ENCODE results near the gene TMEM220. TPM values are rescaled to one million over a fixed set of nuclear protein-coding genes. Genes with fewer than 3 reads are reported as not detected.

The TMEM220 gene
- total and polyA plus RNA-seq, 9 of the 15 experiments (the other 6 are each of a cell fraction or from before 2014, with no cell fraction given): not detected

GRCh38 chr17:10697092-10698081 is 32.4 kb downstream of the TMEM220 start, which contains the start of the genes ADPRM and SCO1 (continued):
- no peak for TF ChIP-seq SMAD3 (CRISPR knock-in tag; conservative IDR thresholded peaks at IDR 0.05)
- TF ChIP-seq, protein P1, sequence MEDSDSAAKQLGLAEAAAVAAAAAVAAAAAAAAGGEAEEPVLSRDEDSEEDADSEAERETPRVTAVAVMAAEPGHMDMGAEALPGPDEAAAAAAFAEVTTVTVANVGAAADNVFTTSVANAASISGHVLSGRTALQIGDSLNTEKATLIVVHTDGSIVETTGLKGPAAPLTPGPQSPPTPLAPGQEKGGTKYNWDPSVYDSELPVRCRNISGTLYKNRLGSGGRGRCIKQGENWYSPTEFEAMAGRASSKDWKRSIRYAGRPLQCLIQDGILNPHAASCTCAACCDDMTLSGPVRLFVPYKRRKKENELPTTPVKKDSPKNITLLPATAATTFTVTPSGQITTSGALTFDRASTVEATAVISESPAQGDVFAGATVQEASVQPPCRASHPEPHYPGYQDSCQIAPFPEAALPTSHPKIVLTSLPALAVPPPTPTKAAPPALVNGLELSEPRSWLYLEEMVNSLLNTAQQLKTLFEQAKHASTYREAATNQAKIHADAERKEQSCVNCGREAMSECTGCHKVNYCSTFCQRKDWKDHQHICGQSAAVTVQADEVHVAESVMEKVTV (CRISPR knock-in tag; IDR thresholded peaks at IDR 0.05): no peak
- TF ChIP-seq ESRRA (IDR thresholded peaks at IDR 0.05; ENCODE audit: borderline replicate concordance, low read depth): peak; percentile 18; the same call in 1 of the 2 replicates
- TF ChIP-seq JUN (IDR thresholded peaks at IDR 0.05; ENCODE audit: borderline replicate concordance, low read depth, low read length): no peak
- TF ChIP-seq JUN (CRISPR knock-in tag; IDR thresholded peaks at IDR 0.05; ENCODE audit: borderline replicate concordance): no peak
- TF ChIP-seq DLX4 (CRISPR knock-in tag; IDR thresholded peaks at IDR 0.05): no peak
- no peak for TF ChIP-seq GATAD2A (IDR thresholded peaks at IDR 0.05)
- TF ChIP-seq, protein P2, sequence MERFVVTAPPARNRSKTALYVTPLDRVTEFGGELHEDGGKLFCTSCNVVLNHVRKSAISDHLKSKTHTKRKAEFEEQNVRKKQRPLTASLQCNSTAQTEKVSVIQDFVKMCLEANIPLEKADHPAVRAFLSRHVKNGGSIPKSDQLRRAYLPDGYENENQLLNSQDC (CRISPR knock-in tag; IDR thresholded peaks at IDR 0.05): no peak
- TF ChIP-seq SMARCE1 (IDR thresholded peaks at IDR 0.05): no peak
- TF ChIP-seq GABPA (tag; conservative IDR thresholded peaks at IDR 0.05; ENCODE audit: low read depth): peak; percentile 97
- no peak for TF ChIP-seq NCOA4 (IDR thresholded peaks at IDR 0.05; ENCODE audit: partially characterized antibody)
- TF ChIP-seq, protein P3, sequence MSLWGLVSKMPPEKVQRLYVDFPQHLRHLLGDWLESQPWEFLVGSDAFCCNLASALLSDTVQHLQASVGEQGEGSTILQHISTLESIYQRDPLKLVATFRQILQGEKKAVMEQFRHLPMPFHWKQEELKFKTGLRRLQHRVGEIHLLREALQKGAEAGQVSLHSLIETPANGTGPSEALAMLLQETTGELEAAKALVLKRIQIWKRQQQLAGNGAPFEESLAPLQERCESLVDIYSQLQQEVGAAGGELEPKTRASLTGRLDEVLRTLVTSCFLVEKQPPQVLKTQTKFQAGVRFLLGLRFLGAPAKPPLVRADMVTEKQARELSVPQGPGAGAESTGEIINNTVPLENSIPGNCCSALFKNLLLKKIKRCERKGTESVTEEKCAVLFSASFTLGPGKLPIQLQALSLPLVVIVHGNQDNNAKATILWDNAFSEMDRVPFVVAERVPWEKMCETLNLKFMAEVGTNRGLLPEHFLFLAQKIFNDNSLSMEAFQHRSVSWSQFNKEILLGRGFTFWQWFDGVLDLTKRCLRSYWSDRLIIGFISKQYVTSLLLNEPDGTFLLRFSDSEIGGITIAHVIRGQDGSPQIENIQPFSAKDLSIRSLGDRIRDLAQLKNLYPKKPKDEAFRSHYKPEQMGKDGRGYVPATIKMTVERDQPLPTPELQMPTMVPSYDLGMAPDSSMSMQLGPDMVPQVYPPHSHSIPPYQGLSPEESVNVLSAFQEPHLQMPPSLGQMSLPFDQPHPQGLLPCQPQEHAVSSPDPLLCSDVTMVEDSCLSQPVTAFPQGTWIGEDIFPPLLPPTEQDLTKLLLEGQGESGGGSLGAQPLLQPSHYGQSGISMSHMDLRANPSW (CRISPR knock-in tag; IDR thresholded peaks at IDR 0.05): no peak
- no peak for TF ChIP-seq EZH2 (IDR thresholded peaks at IDR 0.05; ENCODE audit: borderline replicate concordance, low read depth, low read length)
- TF ChIP-seq POLR2H (tag; IDR thresholded peaks at IDR 0.05; ENCODE audit: low read depth): 0 out of 2 replicates have a peak, but pooled peaks have one; percentile 20
- TF ChIP-seq ZNF408 (CRISPR knock-in tag; IDR thresholded peaks at IDR 0.05; ENCODE audit: low read depth): no peak
- 0 out of 2 replicates have a peak, but pooled peaks have one; percentile 32 for TF ChIP-seq SMAD4 (CRISPR knock-in tag; conservative IDR thresholded peaks at IDR 0.05)
- TF ChIP-seq HMBOX1 (IDR thresholded peaks at IDR 0.05): no peak
- no peak for TF ChIP-seq ZNF444 (CRISPR knock-in tag; IDR thresholded peaks at IDR 0.05)
- TF ChIP-seq THRB (CRISPR knock-in tag; conservative IDR thresholded peaks at IDR 0.05): no peak

Measured in K562 (cell line).